Stimulated activated CD8-positive, alpha-beta memory T cell treated with anti-CD3 and anti-CD28 coated beads, Interleukin-7, amount 100 ng/mL, for 48 hours (primary cell): Measurements from ENCODE around the gene SETD1A.

Experiments
- DNase-seq, 2 donors: peaks; one replicate each; pipeline ENCODE4 v3.0.0-alpha.2; 2020; ENCODE audit warnings: low read depth in 1 of 2; ENCODE audit errors: extremely low read depth in 1 of 2

The SETD1A gene

DNA sequence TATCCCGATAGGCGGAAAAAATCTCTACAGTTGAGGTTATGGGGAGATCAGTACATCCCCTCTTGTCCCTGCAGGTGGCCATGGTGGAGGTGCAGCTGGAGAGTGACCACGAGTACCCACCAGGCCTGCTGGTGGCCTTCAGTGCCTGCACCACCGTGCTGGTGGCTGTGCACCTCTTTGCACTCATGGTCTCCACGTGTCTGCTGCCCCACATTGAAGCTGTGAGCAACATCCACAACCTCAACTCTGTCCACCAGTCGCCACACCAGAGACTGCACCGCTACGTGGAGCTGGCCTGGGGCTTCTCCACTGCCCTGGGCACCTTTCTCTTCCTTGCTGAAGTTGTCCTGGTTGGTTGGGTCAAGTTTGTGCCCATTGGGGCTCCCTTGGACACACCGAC lies 4.4 kb upstream of the SETD1A start:
- no peak for DNase-seq

GRCh38 chr16:30953511-30954124 lies 3.9 kb upstream of the SETD1A start:
- peak in 1 of 2 donors; percentile 44 for DNase-seq

GRCh38 chr16:30954993-30955392 lies 2.6 kb upstream of the SETD1A start:
- no peak for DNase-seq

- DNase-seq, result peak; percentile 83 to 92
These were observed 726 bp upstream of the SETD1A start for GRCh38 chr16:30956601-30957455.

DNA sequence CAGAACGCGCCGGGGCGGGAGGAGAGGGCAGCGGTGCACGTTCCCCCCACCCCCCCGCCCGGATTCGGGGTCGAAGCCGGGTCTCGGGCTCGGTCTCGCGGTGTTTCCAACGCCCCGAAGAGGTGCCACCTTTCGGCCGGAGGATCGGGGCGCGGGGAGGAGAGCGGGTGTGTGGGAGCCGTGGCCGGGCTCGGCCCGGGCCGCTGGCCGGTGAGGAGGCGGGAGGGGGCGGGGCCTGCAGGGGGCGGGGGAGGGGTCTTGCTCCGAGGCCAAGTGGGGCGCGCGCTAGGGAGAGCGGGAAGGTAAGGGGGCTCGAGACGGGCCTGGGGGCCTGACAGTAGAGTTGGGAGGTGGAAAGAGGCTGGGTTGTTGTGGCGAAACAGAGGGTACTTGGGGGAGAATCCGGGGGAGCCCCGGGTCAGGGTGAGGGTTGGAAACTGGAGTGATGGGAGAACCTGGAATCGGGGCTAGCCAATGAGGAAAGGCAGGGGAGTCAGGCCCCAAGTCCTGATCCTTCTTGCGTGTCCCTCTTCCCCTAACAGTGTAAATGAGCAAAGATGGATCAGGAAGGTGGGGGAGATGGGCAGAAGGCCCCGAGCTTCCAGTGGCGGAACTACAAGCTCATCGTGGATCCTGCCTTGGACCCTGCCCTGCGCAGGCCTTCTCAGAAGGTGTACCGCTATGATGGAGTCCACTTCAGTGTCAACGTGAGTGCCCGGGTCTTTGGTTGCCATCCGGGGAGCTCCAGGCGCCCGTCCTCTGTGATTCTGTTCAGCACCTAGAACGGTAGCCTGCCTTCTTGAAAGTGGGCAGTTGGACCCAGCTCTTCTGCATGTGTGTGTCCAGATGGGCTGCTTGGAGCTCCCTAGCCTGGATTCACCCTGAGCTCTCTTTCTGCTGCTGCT lies 873 bp downstream of the SETD1A start:
- DNase-seq, result no peak

GRCh38 chr16:30961384-30961783 lies 3.8 kb downstream of the SETD1A start:
- DNase-seq, result no peak

- DNase-seq, result no peak
These were observed 6.5 kb downstream of the SETD1A start for GRCh38 chr16:30963925-30964511.

- no peak for DNase-seq
These were observed 7.1 kb downstream of the SETD1A start for GRCh38 chr16:30964574-30965226.

DNA sequence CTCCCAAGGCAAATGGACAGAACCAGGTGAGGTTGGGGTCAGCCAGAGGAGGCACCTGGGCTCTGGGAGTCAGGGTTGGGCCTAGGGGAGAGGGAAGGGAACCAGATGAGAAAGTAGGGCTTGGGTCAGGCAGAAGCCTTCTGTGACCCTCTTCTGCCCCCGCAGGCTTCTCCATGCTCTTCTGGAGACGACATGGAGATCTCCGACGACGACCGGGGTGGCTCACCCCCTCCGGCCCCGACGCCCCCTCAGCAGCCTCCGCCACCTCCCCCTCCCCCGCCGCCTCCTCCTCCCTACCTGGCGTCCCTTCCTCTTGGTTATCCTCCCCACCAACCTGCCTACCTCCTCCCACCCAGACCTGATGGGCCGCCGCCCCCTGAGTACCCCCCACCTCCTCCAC lies 7.9 kb downstream of the SETD1A start:
- no peak for DNase-seq

- no peak for DNase-seq
These were observed 8.6 kb downstream of the SETD1A start for GRCh38 chr16:30966033-30966619.

DNA sequence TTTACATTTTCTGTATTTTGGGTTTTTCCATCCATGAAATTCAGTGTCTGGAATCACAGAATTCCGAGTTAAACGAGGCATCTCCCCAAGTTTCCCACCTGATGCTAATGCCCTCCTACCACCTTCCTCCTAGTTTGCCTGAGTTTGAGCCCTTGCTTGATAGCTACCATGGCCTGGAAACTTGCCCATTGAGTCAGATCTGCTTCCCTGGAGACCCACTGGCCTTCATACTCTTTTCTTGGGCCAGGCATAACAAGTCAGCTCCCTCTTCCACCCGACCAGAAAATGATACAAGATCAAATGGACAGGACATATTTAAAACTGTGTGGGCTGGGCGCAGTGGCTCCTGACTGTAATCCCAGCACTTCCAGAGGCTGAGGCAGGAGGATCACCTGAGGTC lies 10.2 kb downstream of the SETD1A start:
- DNase-seq, result no peak

DNA sequence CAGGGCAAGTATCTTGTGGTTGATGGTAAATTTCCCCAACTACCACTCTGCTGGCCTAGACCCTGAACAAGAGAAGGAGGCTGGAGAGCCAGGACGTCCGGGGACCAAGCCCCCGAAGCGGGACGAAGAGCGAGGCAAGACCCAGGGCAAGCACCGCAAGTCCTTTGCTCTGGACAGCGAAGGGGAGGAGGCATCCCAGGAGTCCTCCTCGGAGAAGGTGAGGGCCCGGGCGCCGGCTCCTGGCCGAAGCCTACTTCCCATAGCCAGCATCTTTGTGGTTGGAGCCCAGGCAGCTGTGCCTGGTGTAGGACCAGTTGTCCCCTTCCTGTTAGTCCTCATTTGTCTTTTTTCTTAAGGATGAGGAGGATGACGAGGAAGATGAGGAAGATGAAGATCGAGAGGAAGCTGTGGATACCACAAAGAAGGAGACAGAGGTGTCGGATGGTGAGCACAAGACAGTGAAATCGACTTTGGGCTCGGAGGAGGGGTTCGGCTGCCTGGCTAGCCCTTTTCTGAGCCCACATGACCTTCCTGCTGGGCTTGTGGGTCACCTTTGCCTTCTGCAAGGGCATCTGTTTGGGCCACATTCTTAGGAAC lies 11.8 kb downstream of the SETD1A start:
- no peak for DNase-seq

GRCh38 chr16:30971298-30971697 lies 13.7 kb downstream of the SETD1A start:
- DNase-seq, result no peak

- no peak for DNase-seq
These were observed 15.3 kb downstream of the SETD1A start for GRCh38 chr16:30972872-30973271.

DNA sequence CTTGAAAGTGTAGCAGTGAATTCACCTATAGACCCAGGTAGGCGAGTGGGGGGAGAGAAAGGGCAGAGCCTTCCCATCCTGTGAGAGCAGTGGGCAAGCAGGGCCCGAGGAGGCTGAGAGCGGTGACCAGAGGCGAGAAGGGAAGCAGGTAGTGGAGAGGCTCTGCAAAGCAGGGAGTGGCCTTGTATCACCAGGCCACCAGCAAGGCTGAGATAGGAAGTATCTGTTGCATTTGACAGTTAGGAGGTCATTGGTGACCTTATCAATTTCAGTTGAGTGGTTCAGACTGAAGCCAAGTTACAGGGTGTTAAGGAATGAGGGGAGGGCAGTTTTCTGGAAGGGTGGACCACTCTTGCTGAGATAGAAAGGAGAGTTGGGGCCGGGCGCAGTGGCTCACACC lies 16.8 kb downstream of the SETD1A start:
- DNase-seq, result no peak

GRCh38 chr16:30976486-30976885 lies 18.9 kb downstream of the SETD1A start:
- DNase-seq, result no peak

DNA sequence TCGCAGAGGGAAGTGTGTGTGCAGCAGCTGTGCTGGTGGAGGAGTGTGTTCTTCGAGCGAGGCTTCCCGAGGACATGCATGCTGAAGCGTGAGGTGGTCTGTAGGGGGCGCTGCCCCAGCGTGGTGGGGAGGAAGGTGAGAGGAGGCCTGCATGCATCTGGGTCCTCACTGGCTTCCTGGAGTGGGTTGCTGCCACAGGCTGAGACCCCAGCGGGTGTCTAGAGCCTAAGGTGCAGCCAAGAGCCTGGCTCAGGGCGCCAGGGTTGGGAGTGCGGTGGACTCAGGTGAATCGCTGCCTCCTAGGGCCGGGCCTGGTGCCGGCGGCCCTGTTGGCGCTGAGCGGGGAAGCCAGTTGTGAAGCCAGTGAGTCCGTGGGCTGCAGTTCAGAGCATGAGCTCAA lies 19.9 kb downstream of the SETD1A start:
- DNase-seq, result no peak

DNA sequence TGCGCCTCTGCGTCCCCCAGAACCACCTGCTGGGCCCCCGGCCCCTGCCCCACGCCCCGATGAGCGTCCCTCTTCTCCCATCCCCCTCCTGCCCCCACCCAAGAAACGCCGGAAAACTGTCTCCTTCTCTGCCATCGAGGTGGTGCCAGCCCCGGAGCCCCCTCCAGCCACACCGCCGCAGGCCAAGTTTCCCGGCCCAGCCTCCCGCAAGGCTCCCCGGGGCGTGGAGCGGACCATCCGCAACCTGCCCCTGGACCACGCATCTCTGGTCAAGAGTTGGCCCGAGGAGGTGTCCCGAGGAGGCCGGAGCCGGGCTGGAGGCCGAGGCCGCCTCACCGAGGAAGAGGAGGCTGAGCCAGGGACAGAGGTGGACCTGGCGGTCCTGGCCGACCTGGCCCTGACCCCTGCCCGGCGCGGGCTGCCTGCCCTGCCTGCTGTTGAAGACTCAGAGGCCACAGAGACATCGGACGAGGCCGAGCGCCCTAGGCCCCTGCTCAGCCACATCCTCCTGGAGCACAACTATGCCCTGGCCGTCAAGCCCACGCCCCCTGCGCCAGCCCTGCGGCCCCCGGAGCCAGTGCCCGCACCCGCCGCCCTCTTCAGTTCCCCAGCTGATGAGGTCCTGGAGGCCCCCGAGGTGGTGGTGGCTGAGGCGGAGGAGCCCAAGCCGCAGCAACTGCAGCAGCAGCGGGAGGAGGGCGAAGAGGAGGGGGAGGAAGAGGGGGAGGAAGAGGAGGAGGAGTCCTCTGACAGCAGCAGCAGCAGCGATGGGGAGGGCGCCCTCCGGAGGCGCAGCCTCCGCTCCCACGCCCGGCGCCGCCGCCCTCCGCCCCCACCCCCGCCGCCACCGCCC lies 21.8 kb downstream of the SETD1A start:
- no peak for DNase-seq

DNA sequence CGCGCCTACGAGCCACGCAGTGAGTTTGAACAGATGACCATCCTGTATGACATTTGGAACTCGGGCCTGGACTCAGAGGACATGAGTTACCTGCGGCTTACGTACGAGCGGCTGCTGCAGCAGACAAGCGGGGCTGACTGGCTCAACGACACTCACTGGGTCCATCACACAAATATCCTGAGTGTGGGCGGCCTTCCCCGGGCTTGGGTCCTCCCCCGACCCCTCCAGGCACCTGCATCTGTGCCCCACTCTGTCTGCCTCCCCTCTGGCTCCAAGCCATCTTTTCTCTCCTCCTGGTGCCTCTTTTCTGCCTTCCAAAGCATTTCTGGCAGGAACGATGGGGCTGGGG lies 22.4 kb downstream of the SETD1A start:
- no peak for DNase-seq
